WTC11 (cell line): ENCODE measurements around the gene PACS1.

Source experiments
- ARID4B ChIP-seq: sonication (generic); formaldehyde crosslinking; IDR thresholded peaks from 2 replicates; pipeline ENCODE4 v1.8.0; 2023; ENCODE audit warnings: missing genetic modification reagents, mild to moderate bottlenecking, borderline replicate concordance
- ATF2 ChIP-seq: sonication (generic); formaldehyde crosslinking; IDR thresholded peaks from 2 replicates; pipeline ENCODE4 v1.8.1; 2022; ENCODE audit warnings: low read depth, missing genetic modification reagents, borderline replicate concordance
- ATF3 ChIP-seq: sonication (generic); formaldehyde crosslinking; conservative IDR thresholded peaks from 2 replicates; pipeline ENCODE4 v1.8.1; 2022; ENCODE audit warnings: mild to moderate bottlenecking, missing genetic modification reagents
- CTCF ChIP-seq: fragments of 200-600 bp; IDR thresholded peaks from 2 replicates; pipeline ENCODE4 v1.8.0; 2022; ENCODE audit warnings: antibody characterized with exemption
- E2F1 ChIP-seq: sonication (generic); formaldehyde crosslinking; IDR thresholded peaks from 2 replicates; pipeline ENCODE4 v1.8.0; 2022; ENCODE audit warnings: mild to moderate bottlenecking, missing genetic modification reagents
- EMX1 ChIP-seq: fragments of 250-450 bp; sonication (Bioruptor Pico); IDR thresholded peaks from 2 replicates; pipeline ENCODE4 v1.8.0; 2021; ENCODE audit warnings: mild to moderate bottlenecking
- NFYB ChIP-seq: sonication (generic); formaldehyde crosslinking; conservative IDR thresholded peaks from 2 replicates; pipeline ENCODE4 v1.8.0; 2022; ENCODE audit warnings: low read depth, missing genetic modification reagents
- SMAD4 ChIP-seq: sonication (generic); formaldehyde crosslinking; IDR thresholded peaks from 2 replicates; pipeline ENCODE4 v1.8.0; 2022; ENCODE audit warnings: mild to moderate bottlenecking, missing genetic modification reagents
- USF2 ChIP-seq: sonication (generic); formaldehyde crosslinking; IDR thresholded peaks from 2 replicates; pipeline ENCODE4 v1.8.1; 2023; ENCODE audit warnings: mild to moderate bottlenecking, missing genetic modification reagents, moderate library complexity
- ZBTB43 ChIP-seq: sonication (generic); formaldehyde crosslinking; IDR thresholded peaks from 2 replicates; pipeline ENCODE4 v1.8.1; 2023; ENCODE audit warnings: mild to moderate bottlenecking, missing genetic modification reagents
- ZNF396 ChIP-seq: fragments of 250-450 bp; sonication (Bioruptor Pico); IDR thresholded peaks from 2 replicates; pipeline ENCODE4 v1.8.0; 2021; ENCODE audit warnings: mild to moderate bottlenecking, moderate library complexity, borderline replicate concordance

GRCh38 chr11:66195867-66196266 is 125.8 kb downstream of the PACS1 start:
- no peak for TF ChIP-seq CTCF
- TF ChIP-seq SMAD4 (CRISPR knock-in tag), result no peak
- TF ChIP-seq ATF3 (CRISPR knock-in tag), result no peak
- TF ChIP-seq NFYB (CRISPR knock-in tag), result no peak
- no peak for TF ChIP-seq EMX1 (CRISPR knock-in tag)
- no peak for TF ChIP-seq E2F1
- no peak for TF ChIP-seq ZNF396 (CRISPR knock-in tag)
- TF ChIP-seq USF2 (CRISPR knock-in tag), result no peak
- TF ChIP-seq ATF2 (CRISPR knock-in tag), result no peak
- no peak for TF ChIP-seq ZBTB43
- TF ChIP-seq ARID4B (CRISPR knock-in tag), result no peak
